HG02623 (cell line): ENCODE data around the gene EEPD1.

Experiments used
- ATAC-seq: cut with Tn5 transposase; IDR thresholded peaks from one replicate; pipeline ENCODE4 v1.9.1; 2021; ENCODE audit warnings: moderate library complexity; ENCODE audit not compliant: unreplicated experiment

The EEPD1 gene

DNA sequence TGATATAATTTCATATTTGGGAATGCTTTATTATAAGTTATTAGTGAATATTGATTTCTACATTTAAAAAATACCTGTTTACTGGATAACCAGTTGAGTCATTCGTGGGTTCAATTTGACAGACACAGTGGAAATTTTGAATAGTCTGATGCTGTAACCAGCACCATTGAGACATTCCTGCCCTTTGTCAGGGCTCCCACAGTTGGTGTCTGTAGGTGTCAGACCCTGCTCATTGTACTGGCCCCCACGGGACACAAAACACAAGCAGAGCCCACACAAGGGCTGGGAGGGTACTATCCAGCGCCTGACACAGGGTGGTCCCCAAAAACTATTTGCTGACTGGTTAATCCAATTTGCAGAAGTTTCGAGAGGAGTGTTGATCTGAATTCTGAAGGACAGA lies 35.9 kb downstream of the EEPD1 start:
- ATAC-seq, result no peak

GRCh38 chr7:36190447-36191291 lies 37.6 kb downstream of the EEPD1 start:
- no peak for ATAC-seq

DNA sequence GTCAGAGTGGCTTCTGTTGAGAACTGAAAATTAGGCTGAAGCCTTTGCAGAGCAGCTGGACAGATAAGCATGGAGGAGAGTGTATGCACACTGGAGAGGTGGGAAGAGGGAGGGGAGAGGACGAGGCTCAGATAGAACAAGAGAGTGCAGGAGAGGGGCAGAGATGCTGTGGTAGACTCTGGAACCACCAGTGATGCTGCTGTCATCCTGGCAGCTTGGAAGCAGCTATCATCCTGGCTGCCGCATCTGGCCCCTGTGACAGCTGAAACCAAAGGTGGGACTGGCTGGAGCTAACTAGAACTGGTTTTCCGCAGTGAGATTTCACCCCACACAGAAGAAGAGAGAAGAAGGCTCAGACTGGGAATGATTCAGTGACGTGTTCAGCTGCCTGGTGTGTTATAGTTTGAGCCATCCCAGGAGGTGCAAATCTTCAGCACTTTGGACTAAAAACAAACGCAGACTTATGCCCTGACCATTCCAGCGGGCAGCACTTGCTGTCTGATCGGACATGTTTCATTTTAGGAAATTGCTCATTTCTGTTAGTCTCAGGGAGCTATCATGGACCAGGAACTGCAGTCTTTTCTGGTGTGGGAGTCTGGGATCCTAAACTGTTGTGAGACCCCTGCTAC lies 38.4 kb downstream of the EEPD1 start:
- ATAC-seq, result peak; percentile 8

GRCh38 chr7:36192053-36192824 lies 39.2 kb downstream of the EEPD1 start:
- peak; percentile 51 for ATAC-seq

DNA sequence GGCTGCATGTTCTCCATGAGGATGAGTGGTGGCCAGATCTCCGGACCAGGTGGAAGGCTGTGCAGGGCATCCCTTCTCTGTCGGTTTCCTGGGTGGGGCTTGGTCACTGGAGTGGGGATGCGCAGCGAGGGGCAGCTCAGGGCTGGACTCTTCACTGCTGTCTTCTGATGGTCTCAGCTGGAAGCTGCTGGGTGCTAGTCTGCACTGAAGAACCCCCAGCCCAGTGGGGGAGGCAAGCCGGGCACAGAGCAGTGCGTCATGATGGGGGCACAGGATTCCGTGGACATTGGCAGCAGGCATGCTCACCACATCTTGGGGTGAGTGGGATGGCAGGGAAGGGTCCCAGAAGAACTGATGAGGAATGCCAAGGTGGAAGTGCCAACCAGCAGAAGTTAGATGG lies 39.8 kb downstream of the EEPD1 start:
- no peak for ATAC-seq

DNA sequence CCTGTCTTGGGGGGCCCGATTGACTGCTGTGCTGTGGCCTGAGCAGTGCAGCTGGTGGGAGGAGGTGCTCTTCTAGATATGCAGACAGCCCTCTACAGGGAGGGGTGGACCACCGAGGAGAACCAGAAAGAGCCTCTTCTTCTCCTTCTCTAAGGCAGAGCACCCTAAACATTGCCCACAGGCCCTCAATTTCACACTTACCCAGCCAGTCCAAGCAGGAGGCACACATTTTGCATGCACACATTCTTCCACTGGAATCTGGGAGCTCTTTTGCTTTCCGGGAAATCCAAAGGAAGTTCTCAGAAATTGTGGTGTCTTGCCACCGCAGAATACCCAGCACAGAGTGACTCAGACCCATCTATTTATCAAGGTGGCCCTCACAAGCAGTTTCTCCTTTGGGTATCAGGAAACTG lies 45.8 kb downstream of the EEPD1 start:
- ATAC-seq, result no peak

- ATAC-seq, result no peak
These were observed 46.3 kb downstream of the EEPD1 start for GRCh38 chr7:36199329-36199728.

DNA sequence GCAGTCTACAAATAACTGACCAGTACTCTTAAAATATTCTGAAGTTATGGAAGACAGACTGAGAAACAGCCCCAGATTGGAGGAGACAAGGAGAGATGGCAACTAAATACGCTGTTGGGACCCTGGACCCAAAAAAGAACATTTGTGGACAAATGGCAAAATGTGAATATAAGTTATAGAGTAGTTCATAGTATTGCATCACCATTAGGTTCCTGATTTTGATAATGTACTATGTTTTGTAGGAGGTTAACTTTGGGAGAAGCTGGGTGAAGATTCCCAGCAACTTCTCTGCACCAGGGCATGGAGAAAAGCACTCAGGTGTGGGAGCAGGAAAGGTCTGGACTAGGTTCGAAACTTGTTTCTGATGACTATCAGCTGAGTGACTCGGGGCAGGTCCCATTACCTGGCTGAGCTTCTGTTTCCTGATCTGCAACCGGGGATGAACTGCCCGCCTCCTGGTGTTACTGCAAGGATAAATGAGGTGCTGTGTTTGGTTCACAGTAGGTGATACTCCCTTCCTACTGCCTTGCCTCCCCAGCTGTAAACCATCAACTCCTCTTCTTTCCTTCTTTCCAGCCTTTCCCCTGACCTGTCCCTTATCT lies 48.2 kb downstream of the EEPD1 start:
- ATAC-seq, result no peak

GRCh38 chr7:36202398-36202797 lies 49.3 kb downstream of the EEPD1 start:
- ATAC-seq, result no peak

DNA sequence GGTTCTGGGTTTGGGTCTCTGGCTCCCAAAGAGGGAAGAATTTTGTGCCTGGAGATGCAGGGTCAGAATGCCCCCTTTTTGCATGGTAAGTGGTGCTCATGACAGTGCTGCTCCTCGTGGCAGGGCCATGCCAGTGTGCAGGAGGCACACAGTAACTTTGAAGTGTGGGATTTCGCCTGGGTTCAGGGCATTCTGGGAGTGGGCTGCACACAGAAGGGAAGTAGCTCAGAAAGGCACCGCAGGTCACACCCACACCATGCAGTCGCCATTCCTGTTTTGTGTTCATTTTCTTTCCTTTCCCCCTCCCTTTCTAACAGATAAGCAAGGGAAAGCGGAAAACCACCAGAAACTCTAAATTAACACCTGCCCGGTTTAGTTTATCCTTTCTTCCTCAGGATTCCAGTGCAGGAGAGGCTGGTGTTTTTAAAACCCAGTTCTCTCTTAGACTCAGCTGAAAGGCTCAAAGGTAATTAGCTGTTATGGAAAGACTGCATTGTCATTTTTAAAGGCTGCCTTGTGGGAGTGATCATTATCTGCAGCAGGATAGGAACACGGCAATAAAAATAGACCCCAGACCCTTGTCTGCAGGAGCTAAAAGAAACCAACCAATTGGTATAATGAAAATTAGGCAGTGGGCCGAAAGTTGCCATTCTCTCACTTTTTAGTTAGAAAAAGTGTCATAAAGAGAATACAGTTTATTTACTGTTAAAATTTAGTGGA lies 50.2 kb downstream of the EEPD1 start:
- no peak for ATAC-seq

DNA sequence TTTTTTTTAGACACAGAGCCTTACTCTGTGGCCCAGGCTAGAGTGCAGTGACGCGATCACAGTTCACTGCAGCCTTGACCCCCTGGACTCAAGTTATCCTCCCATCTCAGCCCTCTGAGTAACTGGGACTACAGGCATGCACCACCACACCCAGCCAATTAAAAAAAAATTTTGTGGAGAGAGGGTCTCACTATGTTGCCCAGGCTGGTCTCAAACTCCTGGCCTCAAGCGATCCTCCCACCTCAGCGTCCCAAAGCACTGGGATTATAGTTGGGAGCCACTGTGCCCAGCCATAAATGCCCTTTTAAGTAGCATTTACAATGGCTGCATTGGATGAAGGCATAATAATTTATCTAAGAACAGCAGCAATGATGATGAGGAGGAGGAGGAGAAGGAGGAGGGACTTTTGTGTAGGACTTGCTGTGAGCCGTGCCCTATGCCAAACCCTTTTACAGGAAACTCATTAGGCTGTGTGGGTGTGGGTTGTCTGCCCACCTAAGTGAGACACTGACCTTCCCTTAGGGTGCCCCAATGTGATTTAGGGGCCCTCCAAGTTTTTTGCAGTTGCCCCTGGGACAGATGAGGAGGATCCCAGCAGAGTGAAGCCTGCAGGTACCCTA lies 51.1 kb downstream of the EEPD1 start:
- ATAC-seq, result no peak

DNA sequence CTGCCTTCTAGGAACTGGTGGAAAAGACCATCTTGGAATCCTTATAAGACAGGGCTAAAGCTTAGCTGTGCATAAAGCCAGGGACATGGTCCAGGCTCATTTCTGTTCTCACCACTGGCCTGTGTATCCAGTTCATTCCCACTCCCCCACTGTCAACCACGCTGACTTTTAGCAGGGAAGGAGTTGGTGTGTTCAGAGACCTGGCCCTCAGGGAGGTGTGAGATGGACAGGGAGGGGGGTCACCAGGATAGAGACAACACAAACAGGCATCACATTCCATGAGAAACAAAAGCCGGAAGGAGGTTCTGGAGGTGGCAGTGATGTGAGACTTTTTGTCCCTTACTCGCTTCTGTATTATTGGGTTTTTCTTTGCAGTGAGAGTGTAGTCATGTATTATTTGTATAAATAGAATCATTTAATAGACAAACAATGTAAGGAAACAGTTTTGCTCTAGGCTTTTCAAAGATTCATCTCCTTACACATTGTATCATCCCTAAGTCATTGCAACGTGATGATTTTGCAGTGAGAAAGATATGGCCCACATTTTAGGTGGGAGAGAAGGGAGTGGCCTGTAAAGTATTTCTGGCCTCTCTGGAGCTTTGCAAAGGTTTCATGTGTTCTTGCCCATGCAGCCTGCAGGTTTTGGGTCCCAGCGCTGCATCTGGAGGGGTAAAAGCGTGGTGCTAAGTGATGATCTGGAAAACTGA lies 52.0 kb downstream of the EEPD1 start:
- no peak for ATAC-seq

DNA sequence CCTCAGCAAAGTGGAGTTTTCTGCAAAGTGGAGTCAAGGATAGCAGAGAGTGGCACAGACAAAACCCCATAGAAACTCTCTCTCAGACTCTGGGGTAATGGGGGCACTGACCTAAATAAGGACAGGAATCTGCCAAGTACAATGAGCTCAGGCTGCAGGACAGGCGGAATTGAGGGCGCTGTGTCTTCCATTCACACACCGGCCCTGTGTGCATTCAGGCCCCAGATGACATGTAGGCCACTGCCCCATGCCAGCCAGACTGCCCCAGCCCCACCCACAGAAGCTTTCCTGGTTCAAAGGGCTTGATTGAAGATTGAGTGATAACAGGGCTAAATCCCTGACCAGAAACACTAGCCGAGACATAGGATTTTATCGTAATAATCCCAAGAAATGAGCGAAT lies 52.7 kb downstream of the EEPD1 start:
- ATAC-seq, result no peak

GRCh38 chr7:36207451-36208291 lies 54.6 kb downstream of the EEPD1 start:
- ATAC-seq, result no peak

DNA sequence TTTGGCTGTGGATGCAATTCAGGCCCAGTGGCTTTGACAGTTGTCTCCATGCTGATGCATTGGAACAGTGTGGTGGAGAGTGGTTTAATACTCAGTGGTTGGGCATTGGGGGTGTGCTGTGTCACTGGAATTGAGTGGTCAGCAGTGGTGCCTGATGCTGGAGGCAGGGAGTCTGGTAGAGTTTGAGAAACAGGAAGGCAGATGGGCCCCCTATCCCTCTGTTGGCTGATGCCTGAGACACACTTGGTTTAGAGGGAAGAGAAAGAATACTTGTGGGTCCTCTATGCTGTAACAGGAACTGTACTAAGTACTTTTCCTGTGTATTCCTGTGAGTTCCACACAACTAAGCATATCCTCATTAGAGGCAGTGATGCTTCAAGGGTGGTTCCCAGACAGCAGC lies 55.4 kb downstream of the EEPD1 start:
- ATAC-seq, result no peak

GRCh38 chr7:36208997-36209813 lies 56.2 kb downstream of the EEPD1 start:
- no peak for ATAC-seq

- no peak for ATAC-seq
These were observed 56.7 kb downstream of the EEPD1 start for GRCh38 chr7:36209814-36210183.
